Inferior parietal cortex (tissue), 1 donor: ENCODE data around the gene ABHD16B.

ENCODE experiments used
- DNase-seq: peaks from one replicate; pipeline ENCODE4 v3.0.0-alpha.2; 2016; ENCODE audit errors: extremely low spot score

ABHD16B gene

DNA sequence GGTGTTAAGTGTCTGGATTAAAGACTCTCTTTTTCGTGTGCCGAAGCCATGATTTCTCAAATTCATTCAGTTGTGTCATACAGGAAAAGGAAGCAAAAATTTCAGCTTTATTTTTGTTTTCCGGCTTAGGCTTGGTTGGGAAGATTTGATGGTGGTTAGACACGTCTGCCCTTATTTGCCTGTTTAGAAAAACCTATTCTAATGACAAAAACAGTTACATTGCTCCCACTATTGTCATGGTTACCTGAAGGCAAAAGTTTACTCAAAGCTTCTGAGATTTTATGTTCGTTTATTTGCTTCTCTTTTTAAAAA is 34.6 kb downstream of the ABHD16B start:
- no peak for DNase-seq

DNA sequence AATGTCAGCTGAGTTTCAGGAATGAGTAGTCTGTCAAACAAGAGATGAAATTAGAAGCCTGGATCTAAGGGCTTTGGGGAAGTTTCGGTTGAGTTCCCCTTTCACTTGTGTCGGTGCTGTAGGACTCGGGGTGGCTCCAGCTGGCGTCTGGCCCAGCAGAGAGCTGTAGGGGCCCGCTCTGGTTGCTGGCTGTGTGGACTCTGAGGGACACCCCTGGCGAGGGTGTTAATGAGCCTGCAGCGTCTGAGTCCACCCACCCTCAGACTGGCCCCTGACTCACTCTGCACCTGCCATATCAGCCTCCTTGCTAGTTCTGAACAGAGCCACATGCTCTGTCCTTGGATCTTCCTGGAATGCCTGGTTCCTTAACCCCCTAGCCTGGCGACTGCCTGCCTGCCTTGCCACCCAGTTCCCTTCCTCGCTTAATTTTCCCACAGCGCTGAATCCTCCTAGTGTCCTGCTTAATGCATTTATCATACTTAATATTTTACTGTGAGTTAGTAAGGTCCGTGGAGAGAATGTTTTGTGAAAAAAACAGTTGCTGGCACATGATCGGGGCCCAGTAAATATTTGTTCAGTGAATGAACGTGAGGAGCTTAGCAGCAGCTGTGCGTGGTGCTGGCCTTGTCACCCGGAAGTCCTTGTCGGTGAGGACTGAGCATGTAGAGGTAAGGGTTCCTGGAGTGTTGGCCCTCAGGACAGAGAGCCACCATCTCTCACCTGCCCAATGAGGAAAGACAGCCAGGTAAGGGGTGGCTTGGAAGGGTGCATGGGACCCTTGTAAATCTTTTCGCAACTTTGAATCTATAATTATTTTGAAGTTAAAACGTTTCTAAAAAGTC is 35.2 kb downstream of the ABHD16B start:
- DNase-seq: peak; percentile 25

DNA sequence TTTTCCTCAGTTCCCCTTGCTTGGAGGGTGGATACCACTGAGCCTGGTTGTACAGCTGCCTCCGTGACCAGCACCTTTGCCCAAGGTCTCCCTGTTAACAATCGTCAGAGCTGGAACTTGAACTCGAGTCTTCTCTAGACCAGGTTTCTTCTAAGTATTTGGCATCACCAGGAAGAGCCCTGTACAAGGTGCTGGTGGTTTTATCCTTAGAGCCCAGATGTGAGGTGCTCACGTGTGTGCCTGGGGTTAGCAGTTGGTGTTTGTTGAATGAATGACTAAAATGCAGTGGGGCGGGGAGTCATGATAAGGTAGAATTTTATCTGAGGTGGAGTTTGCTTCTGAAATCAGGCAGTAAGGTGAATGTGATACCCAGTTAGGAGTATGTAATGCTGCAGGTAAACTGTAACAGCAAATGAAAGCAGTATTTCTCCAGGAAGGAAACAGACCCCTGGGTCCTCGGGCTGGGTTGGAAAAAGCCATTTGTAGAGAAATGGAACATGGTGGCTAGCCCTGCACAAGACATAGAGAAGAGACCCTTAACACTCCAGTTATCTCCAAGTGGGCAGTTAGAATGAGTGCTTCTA is 36.8 kb downstream of the ABHD16B start:
- no peak for DNase-seq

DNA sequence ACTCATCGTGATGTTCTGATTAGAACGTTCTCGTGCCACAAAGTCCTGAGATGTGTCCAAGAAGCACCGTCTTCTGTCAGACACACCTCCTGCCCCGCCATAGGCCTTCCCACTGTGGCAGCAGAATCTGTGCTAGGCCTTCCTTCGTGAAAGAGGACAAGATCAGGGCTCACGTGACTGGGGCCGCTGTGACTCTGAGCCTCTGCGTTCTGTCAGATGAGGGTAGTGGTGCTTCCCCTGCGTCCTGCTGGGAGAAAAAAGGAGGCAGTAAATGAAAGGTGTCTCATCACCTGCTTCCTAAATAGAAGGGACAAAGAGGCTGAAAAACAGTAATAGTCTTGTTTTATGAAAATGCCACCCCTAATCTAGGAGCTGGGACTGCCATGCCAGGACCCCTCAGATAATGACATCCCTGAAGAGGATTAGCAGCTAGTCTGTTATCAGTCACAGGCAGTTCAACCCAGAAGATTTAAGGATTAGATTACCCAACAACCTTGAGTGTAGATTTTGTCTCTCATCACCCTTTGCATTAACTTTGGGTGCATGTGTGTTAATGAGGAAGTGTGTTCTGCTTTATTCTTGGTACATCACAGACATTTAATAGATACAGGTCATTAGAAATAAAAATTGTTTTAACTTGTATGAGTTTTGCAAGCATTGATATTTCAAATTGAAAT is 37.7 kb downstream of the ABHD16B start:
- DNase-seq: no peak

DNA sequence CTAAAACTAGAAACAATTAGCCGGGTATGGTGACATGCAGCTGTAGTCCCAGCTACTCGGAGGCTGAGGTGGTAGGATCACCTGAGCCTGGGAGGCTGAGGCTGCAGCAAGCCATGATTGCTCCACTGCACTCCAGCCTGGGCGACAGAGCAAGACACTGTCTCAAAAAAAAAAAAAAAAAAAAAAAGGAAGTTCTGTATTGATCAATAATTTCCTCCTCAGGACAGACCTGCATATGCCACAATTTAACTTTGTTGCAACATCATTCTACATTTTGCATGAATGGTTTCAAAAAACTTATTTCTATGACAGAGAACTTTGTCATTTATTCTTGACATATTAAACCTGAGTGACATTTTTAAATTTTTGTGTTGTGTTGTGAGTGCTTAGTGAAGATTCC is 39.1 kb downstream of the ABHD16B start:
- DNase-seq: no peak

DNA sequence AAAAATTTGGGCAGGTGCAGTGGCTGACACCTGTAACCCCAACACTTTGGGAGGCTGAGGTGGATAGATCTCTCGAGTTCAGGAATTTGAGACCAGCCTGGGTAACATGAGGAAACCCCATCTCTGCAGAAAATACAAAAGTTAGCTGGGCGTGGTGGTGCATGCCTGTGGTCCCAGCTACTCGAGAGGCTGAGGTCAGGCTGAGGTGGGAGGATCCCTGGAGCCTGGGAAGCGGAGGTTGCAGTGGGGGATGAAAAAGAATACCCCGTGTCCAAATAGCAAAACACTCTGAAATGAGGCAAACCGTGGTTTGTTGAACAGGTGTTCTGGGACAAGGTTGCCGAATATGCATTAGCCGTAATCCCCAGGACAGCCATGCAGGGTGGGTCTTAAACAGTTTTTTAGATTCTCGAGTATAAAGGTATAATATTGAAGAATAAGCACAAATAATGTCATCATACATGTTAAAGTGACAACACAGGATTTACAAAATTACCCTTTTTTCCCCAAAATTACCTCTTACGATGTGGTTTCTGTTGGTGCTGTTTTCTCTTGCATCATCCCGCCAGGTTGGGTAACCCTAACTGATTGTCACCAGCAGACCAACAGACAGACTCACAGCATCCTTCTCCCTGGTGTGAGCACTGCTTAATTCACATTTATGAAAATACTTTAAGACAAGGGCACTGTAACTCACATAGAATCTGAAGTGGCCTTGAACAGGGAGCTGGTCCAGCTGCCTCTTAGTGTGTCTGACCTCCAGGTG is 42.7 kb downstream of the ABHD16B start:
- no peak for DNase-seq

DNA sequence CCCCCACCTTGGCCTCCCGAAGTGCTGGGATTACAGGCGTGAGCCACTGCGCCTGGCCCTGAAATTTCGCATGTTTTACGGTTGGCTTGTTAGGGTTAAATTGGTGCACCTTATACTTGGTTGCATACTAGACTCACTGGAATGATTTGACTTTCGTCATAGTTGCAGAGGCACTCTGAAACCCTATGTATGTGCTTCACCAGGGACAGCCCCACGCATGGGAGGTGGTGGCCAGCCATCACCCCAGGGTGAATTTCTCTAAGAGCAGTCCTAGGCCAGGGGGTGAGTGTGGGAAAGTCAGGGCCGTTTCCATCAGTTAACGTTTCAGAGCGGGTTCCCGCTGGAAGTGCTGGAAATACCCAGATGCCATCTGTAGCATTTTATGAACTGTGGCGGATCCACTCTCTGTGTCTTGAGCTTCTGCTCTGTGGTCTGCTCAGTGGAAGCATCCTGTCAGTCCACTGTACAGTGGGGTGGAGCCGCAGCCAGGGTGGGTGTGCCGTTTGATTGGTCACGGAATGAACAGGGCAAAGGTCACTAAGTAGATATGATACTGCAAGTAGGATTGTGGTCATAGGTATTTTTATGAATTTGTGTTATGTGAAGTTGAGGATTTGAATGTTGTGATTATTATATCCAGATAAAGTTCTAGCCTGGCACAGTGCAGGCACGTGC is 46.8 kb downstream of the ABHD16B start:
- DNase-seq: no peak

DNA sequence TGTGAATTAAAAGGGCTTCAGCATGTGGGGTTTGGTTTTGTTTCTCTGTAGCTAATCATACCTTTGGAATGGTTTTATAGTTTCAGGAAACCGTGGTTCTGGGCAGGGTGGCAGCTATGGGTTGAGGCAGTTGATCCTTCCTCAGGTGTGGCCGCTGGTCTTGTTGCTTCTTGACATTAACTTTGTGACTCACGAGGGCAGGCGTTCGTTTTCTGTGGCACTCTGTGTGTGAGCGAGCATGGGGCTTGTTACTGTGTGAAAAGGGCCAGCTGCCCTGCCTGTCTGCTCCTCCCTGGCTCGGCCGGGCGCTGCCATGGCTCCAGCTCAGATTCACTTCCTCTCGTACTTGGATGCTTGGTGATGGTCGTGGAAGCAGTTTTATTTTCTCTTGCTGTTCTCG is 49.9 kb downstream of the ABHD16B start:
- no peak for DNase-seq
